Gastroesophageal sphincter (tissue), 3 donors: ENCODE data around the gene SNX5.

Experiments used
- EP300 ChIP-seq: sonication (generic); formaldehyde crosslinking; IDR thresholded peaks from one replicate; pipeline ENCODE4 v1.6.1; 2017; ENCODE audit warnings: antibody characterized with exemption, mild to moderate bottlenecking
- POLR2A ChIP-seq, 2 donors: fragments of 450-650 bp; IDR thresholded peaks; one replicate each; pipeline ENCODE4 v1.6.1; 2017; ENCODE audit warnings: antibody characterized with exemption in 2 of 2, mild to moderate bottlenecking in 2 of 2, moderate library complexity in 1 of 2
- POLR2AphosphoS5 ChIP-seq: sonication (generic); formaldehyde crosslinking; IDR thresholded peaks from one replicate; pipeline ENCODE4 v1.6.1; 2017; ENCODE audit warnings: antibody characterized with exemption
- TF ChIP-seq, protein P1 (sequence below), 4 experiments: fragments of 200-600 bp in 2 of 4; fragments of 450-650 bp in 2 of 4; sonication (generic) in 1 of 4; IDR thresholded peaks; one replicate each; pipeline ENCODE4 v1.5.1; 2017 to 2019; ENCODE audit warnings: antibody characterized with exemption in 4 of 4, mild to moderate bottlenecking in 2 of 4, moderate library complexity in 2 of 4

DNA sequence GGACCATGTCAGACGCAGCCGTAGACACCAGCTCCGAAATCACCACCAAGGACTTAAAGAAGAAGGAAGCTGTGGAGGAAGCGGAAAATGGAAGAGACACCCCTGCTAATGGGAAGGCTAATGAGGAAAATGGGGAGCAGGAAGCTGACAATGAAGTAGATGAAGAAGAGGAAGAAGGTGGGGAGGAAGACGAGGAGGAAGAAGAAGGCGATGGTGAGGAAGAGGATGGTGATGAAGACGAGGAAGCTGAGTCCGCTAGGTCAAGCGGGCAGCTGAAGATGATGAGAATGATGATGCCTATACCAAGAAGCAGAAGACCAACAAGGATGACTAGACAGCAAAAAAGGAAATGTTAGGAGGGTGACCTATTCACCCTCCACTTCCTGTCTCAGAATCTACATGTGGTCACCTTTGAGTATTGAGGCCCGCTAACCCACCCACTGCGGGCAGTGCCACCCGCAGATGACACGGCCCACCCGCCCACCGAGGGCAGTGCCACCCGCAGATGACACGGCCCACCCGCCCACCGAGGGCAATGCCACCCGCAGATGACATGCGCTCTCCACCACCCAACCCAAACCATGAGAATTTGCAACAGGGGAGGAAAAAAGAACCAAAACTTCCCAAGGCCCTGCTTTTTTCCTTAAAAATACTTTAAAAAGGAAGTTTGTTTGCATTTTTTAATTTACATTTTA lies 43.5 kb upstream of the SNX5 start:
- TF ChIP-seq, protein P1, sequence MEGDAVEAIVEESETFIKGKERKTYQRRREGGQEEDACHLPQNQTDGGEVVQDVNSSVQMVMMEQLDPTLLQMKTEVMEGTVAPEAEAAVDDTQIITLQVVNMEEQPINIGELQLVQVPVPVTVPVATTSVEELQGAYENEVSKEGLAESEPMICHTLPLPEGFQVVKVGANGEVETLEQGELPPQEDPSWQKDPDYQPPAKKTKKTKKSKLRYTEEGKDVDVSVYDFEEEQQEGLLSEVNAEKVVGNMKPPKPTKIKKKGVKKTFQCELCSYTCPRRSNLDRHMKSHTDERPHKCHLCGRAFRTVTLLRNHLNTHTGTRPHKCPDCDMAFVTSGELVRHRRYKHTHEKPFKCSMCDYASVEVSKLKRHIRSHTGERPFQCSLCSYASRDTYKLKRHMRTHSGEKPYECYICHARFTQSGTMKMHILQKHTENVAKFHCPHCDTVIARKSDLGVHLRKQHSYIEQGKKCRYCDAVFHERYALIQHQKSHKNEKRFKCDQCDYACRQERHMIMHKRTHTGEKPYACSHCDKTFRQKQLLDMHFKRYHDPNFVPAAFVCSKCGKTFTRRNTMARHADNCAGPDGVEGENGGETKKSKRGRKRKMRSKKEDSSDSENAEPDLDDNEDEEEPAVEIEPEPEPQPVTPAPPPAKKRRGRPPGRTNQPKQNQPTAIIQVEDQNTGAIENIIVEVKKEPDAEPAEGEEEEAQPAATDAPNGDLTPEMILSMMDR (IDR thresholded peaks at IDR 0.05), result no peak
- TF ChIP-seq POLR2A (IDR thresholded peaks at IDR 0.05) (no peak), EP300 (no peak), POLR2AphosphoS5 (no peak)
